Spleen (tissue), 11 donors: ENCODE measurements around the gene DMRTA2. TPM values are rescaled to one million over a fixed set of nuclear protein-coding genes. Genes with fewer than 3 reads are reported as not detected.
"Not testable (repeated sequence)": the region's sequence is repeated elsewhere in the genome, so short reads cannot be mapped to it uniquely, and the experiment has no call there.

Experiments used
- DNase-seq: peaks from one replicate; pipeline ENCODE4 v3.0.0-alpha.2; 2020
- H3K27ac ChIP-seq, 8 donors: fragments of 200-600 bp; sonication (generic) in 7 of 8; 1 replicate in 4 of 8; 2 replicates in 4 of 8; pipeline versions ENCODE4 v1.5.0 to v1.8.0; 2016 to 2021; ENCODE audit warnings: inconsistent platforms in 4 of 8, mild to moderate bottlenecking in 4 of 8, moderate library complexity in 1 of 8
- H3K27me3 ChIP-seq, 7 donors: fragments of 200-600 bp; sonication (generic) in 6 of 7; replicated peaks in 1 of 7; 1 replicate in 4 of 7; 2 replicates in 3 of 7; pipeline versions ENCODE4 v1.5.0 to v1.8.0; 2016 to 2021; ENCODE audit warnings: inconsistent platforms in 3 of 7, mild to moderate bottlenecking in 1 of 7
- H3K36me3 ChIP-seq, 6 donors: fragments of 200-600 bp; sonication (generic) in 5 of 6; 1 replicate in 4 of 6; 2 replicates in 2 of 6; pipeline versions ENCODE4 v1.5.0 to v1.8.0; 2016 to 2021; ENCODE audit warnings: inconsistent platforms in 2 of 6
- H3K4me1 ChIP-seq, 6 donors: fragments of 200-600 bp; sonication (generic) in 5 of 6; 1 replicate in 3 of 6; 2 replicates in 3 of 6; pipeline versions ENCODE4 v1.5.0 to v1.8.0; 2016 to 2021; ENCODE audit warnings: inconsistent platforms in 3 of 6
- H3K4me3 ChIP-seq, 8 donors: fragments of 200-600 bp; sonication (generic) in 7 of 8; 1 replicate in 4 of 8; 2 replicates in 4 of 8; pipeline versions ENCODE4 v1.5.0 to v1.8.0; 2016 to 2021; ENCODE audit warnings: inconsistent platforms in 4 of 8, mild to moderate bottlenecking in 4 of 8, moderate library complexity in 2 of 8
- H3K9me3 ChIP-seq, 8 donors: fragments of 200-600 bp; sonication (generic) in 7 of 8; 1 replicate in 4 of 8; 2 replicates in 4 of 8; pipeline versions ENCODE4 v1.5.0 to v1.8.0; 2016 to 2021; ENCODE audit warnings: inconsistent platforms in 4 of 8
- POLR2A ChIP-seq, 3 donors: fragments of 450-650 bp; IDR thresholded peaks; one replicate each; pipeline ENCODE4 v1.5.1; 2017; ENCODE audit warnings: antibody characterized with exemption in 3 of 3, mild to moderate bottlenecking in 1 of 3
- POLR2AphosphoS5 ChIP-seq, 3 donors: sonication (generic); formaldehyde crosslinking; IDR thresholded peaks; one replicate each; pipeline ENCODE4 v1.5.1; 2017; ENCODE audit warnings: antibody characterized with exemption in 3 of 3
- WGBS, 5 donors: extraction: QIAGEN DNeasy Blood & Tissue Kit in 3 of 5; methylation state at CpG; one replicate each; pipeline versions ENCODE4 v1.1.5 to v1.1.7; 2013 to 2018; 5-methylcytosine and 5-hydroxymethylcytosine counted together
- intact Hi-C: fragments of 100-400 bp; cut with DNase I; formaldehyde crosslinking; loops from one replicate; pipeline ENCODE4 v1.15.0; 2023; ENCODE audit warnings: low total_unique reads
- polyA plus RNA-seq, 3 donors: library from polyadenylated mRNA; stranded (reverse); fragments of 200-250 nt; gene quantifications; one replicate each; pipeline ENCODE4 v1.2.1, GENCODE V29; 2013
- total RNA-seq, 7 donors: library from RNA; depleted of rRNA in 3 of 7; stranded (reverse); fragments of >200 nt in 3 of 7; fragmentation: NEBNext Ultra II Directional in 4 of 7; extraction: Animal tissue kit (Norgen Biotek cat#: 25700) in 4 of 7; gene quantifications; one replicate each; pipeline versions ENCODE4 v1.1.0 to v1.2.1, GENCODE V29; 2016 to 2021
- TF ChIP-seq, protein P1 (sequence below), 11 experiments: fragments of 200-600 bp in 7 of 11; fragments of 450-650 bp in 4 of 11; sonication (generic) in 4 of 11; IDR thresholded peaks in 8 of 11; conservative IDR thresholded peaks in 3 of 11; 1 replicate in 7 of 11; 2 replicates in 4 of 11; pipeline versions ENCODE4 v1.4.0 to v1.8.0; 2016 to 2021; ENCODE audit warnings: antibody characterized with exemption in 11 of 11, inconsistent platforms in 4 of 11, mild to moderate bottlenecking in 1 of 11
- donor health status: healthy with polysubstance abuse.
- donor health status: DM: no; HTN: no; CAD: no; lungs with moderate emphysema.
- donor health status: DM: no; HTN: no; CAD: no.
- donor health status: Bipolar disorder and iron deficiency.
- donor health status: healthy.
- donor health status: DM: no; HTN: no; CAD: no.
- donor health status: DM: yes; HTN: yes; CAD: no.

The DMRTA2 gene
- total and polyA plus RNA-seq, 10 donors = 0.03 to 0.15 (median 0.09) TPM; not detected in 6

DNA sequence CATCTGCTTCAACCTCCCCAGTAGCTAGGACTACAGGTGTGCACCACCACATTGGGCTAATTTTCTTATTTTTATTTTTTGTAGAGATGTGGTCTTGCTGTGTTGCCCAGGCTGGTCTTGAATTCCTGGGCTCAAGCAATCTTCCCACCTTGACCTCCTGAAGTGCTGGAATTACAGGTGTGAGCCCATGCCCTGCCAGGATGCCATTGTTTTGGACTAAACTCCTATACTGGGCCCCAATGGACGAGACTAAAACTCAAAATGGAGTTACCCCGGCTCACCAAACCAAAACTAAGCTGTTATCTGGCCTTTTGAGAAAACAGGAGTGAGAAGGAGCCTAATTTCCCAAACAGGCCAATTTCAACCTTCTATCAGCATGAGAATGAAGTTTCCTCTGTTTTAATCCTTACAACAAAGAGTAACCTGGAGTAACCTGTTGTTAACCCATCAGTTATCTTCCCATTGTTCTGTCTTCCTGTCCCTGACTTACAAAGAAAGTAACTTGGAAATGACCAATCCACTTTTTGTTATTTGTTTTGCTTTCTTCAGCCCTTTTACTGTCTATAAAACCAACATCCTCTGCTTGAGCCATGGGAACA is 29.6 kb downstream of the DMRTA2 start:
- no peak overlapping the region for H3K4me3 ChIP-seq
- DNase-seq = no peak
- intact Hi-C loops = no loop called here
- no peak for TF ChIP-seq POLR2AphosphoS5 (IDR thresholded peaks at IDR 0.05)
- TF ChIP-seq, protein P1, sequence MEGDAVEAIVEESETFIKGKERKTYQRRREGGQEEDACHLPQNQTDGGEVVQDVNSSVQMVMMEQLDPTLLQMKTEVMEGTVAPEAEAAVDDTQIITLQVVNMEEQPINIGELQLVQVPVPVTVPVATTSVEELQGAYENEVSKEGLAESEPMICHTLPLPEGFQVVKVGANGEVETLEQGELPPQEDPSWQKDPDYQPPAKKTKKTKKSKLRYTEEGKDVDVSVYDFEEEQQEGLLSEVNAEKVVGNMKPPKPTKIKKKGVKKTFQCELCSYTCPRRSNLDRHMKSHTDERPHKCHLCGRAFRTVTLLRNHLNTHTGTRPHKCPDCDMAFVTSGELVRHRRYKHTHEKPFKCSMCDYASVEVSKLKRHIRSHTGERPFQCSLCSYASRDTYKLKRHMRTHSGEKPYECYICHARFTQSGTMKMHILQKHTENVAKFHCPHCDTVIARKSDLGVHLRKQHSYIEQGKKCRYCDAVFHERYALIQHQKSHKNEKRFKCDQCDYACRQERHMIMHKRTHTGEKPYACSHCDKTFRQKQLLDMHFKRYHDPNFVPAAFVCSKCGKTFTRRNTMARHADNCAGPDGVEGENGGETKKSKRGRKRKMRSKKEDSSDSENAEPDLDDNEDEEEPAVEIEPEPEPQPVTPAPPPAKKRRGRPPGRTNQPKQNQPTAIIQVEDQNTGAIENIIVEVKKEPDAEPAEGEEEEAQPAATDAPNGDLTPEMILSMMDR (IDR thresholded peaks at IDR 0.05 in 8 of 11, conservative IDR thresholded peaks at IDR 0.05 in 3 of 11) = no peak
- no peak for TF ChIP-seq POLR2A (IDR thresholded peaks at IDR 0.05)
- H3K27me3 ChIP-seq = peaks cover 0 to 56% (median 0%) of the 10 kb centered on the region in 7 donors
- H3K4me1 ChIP-seq = no peaks in the 10 kb centered on the region
- WGBS, 5 donors = 43 to 73% (median 67%) methylated on average over 2 of the region's 2 CpGs
- H3K9me3 ChIP-seq = peaks cover 0 to 24% (median 7%) of the 10 kb centered on the region in 8 donors
- no peak overlapping the region for H3K27ac ChIP-seq
- H3K36me3 ChIP-seq = no peaks in the 10 kb centered on the region

DNA sequence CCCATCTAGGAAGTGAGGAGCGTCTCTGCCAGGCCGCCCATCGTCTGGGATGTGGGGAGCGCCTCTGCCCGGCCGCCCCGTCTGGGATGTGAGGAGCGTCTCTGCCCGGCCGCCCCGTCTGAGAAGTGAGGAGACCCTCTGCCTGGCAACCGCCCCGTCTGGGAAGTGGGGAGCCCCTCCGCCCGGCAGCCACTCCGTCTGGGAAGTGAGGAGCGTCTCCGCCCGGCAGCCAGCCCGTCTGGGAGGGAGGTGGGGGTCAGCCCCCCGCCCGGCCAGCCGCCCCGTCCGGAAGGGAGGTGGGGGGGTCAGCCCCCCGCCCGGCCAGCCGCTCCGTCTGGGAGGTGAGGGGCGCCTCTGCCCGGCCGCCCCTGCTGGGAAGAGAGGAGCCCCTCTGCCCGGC is 41.7 kb downstream of the DMRTA2 start:
- H3K4me1 ChIP-seq, DNase-seq, H3K27me3 ChIP-seq, intact Hi-C loops, H3K36me3 ChIP-seq, H3K27ac ChIP-seq, H3K4me3 ChIP-seq: not testable (repeated sequence)
- WGBS, 5 donors = 96 to 98% (median 96%) methylated on average over 10 to 33 of the region's 33 CpGs; no CpG with 5 or more reads in 1 of the 5 donors
- H3K9me3 ChIP-seq = peaks cover 0 to 14% (median 4%) of the 10 kb centered on the region in 8 donors

DNA sequence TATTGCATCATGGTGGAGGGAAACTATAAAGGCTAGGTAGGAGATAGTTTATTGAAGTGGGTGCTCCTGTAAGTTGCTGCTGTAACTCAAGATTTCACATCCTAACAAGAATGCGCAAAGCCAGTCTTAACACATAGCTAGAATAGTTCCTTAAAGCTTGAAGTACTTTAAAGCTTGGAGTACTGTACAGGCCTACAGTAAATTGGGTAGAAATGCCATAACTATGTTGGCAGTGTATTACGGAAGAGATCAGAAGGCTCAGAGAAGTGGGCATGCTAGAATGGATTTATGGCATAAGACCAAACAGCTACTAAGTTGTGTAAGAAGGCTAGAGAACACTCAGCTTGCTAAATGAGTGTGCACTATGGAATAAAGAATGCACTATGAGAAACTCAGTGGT is 44.5 kb downstream of the DMRTA2 start:
- Histone ChIP-seq H3K36me3 (no peaks in the 10 kb centered on the region), H3K9me3 (peaks cover 0 to 17% (median 9%) of the 10 kb centered on the region in 8 donors), H3K27ac (no peak overlapping the region), H3K4me3 (no peak overlapping the region), H3K27me3 (no peaks in the 10 kb centered on the region), H3K4me1 (no peaks in the 10 kb centered on the region)
- intact Hi-C loops = no loop called here
- WGBS, 5 donors = 89 to 95% (median 90%) methylated on average over 2 of the region's 2 CpGs
- TF ChIP-seq POLR2A (IDR thresholded peaks at IDR 0.05) = no peak
- TF ChIP-seq POLR2AphosphoS5 (IDR thresholded peaks at IDR 0.05) = no peak
- TF ChIP-seq, protein P1 (IDR thresholded peaks at IDR 0.05 in 8 of 11, conservative IDR thresholded peaks at IDR 0.05 in 3 of 11) = no peak
- no peak for DNase-seq

DNA sequence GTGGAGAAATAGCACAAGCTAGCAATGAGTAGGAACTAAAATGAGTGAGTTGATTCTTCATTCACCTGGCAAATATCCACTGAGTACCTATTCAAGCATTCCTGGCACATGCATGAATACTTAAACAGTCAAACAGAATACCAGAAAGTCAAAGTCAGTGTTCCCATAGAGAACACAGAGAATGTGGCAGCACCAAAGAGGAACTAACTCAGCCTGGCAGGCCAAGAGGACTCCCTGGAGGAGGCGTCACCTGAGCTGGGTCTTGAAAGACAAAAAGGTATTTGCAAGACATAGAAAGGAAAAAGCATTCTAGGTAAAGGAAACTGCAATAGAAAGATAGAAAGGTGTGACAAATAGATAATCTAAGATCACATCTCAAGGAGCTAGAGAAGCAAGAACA is 49.7 kb downstream of the DMRTA2 start:
- intact Hi-C loops = no loop called here
- Histone ChIP-seq H3K27me3 (peaks cover 0 to 46% (median 0%) of the 10 kb centered on the region in 7 donors), H3K36me3 (no peaks in the 10 kb centered on the region), H3K4me3 (no peak overlapping the region), H3K9me3 (peaks cover 0 to 17% (median 9%) of the 10 kb centered on the region in 8 donors), H3K27ac (no peak overlapping the region), H3K4me1 (peaks cover 0 to 2% (median 1%) of the 10 kb centered on the region in 6 donors)
- no peak for DNase-seq
- no peak for TF ChIP-seq POLR2A (IDR thresholded peaks at IDR 0.05)
- no peak for TF ChIP-seq POLR2AphosphoS5 (IDR thresholded peaks at IDR 0.05)
- TF ChIP-seq, protein P1 (IDR thresholded peaks at IDR 0.05 in 8 of 11, conservative IDR thresholded peaks at IDR 0.05 in 3 of 11) = no peak
- WGBS, 5 donors = 76 to 89% (median 82%) methylated on average over 1 of the region's 1 CpG
